OCI-LY3 (cell line): ENCODE results near the gene SERPINI2.
A peak's percentile ranks its signal among the peaks of the same experiment; 100 is the strongest.

ENCODE experiments used
- H2AFZ ChIP-seq: fragments of 200-600, 300-600 bp; shearing (Covaris generic); 2 replicates; pipeline ENCODE4 v1.6.0; 2014; ENCODE audit warnings: antibody characterized with exemption, low read depth, low read length
- H3K27ac ChIP-seq: fragments of 200-600, 300-600 bp; sonication (generic); 2 replicates; pipeline ENCODE4 v1.5.1; 2014; ENCODE audit warnings: mild to moderate bottlenecking, low read length, moderate library complexity, mixed read lengths
- H3K27me3 ChIP-seq: fragments of 200-600, 300-600 bp; sonication (generic); 2 replicates; pipeline ENCODE4 v1.6.1; 2014; ENCODE audit warnings: low read depth, low read length, mixed read lengths
- H3K36me3 ChIP-seq: fragments of 200-600, 300-600 bp; sonication (generic); replicated peaks from 2 replicates; pipeline ENCODE3; 2014; ENCODE audit warnings: low read depth, low read length, mixed read lengths
- H3K4me1 ChIP-seq: fragments of 300-600, 200-600 bp; sonication (generic); 2 replicates; pipeline ENCODE4 v1.6.1; 2014; ENCODE audit warnings: low read length, mixed read lengths
- H3K4me2 ChIP-seq: fragments of 200-600, 300-600 bp; sonication (generic); 2 replicates; pipeline ENCODE4 v1.6.1; 2014; ENCODE audit warnings: low read length, mixed read lengths
- H3K4me3 ChIP-seq: fragments of 300-600, 200-600 bp; sonication (generic); 2 replicates; pipeline ENCODE4 v1.5.1; 2014; ENCODE audit warnings: antibody characterized with exemption, mild to moderate bottlenecking, low read length, moderate library complexity
- H3K79me2 ChIP-seq: fragments of 300-600, 200-600 bp; shearing (Covaris generic); 2 replicates; pipeline ENCODE4 v1.6.1; 2014; ENCODE audit warnings: mild to moderate bottlenecking, low read length, mixed read lengths
- H3K9ac ChIP-seq: fragments of 300-600, 200-600 bp; shearing (Covaris generic); 2 replicates; pipeline ENCODE4 v1.6.0; 2014; ENCODE audit warnings: mild to moderate bottlenecking, low read length, moderate library complexity
- H3K9me3 ChIP-seq: fragments of 200-600, 300-600 bp; shearing (Covaris generic); 2 replicates; pipeline ENCODE4 v1.6.1; 2014; ENCODE audit warnings: low read length, mixed read lengths; ENCODE audit not compliant: insufficient read depth
- H4K20me1 ChIP-seq: fragments of 200-600, 300-600 bp; sonication (generic); 2 replicates; pipeline ENCODE4 v1.6.1; 2016; ENCODE audit warnings: low read length, mixed read lengths; ENCODE audit not compliant: insufficient read depth
- CTCF ChIP-seq: fragments of 200-600, 300-600 bp; sonication (generic); IDR thresholded peaks from 2 replicates; pipeline ENCODE4 v1.5.1; 2014; ENCODE audit warnings: antibody characterized with exemption, low read length, low read depth
- EZH2phosphoT487 ChIP-seq: fragments of 200-600 bp; shearing (Covaris generic); IDR thresholded peaks from 2 replicates; pipeline ENCODE4 v1.6.1; 2018; ENCODE audit warnings: antibody characterized with exemption, mixed run types, low read depth

The SERPINI2 gene

GRCh38 chr3:167451282-167451681 lies 22.6 kb downstream of the SERPINI2 start:
- H3K4me1 ChIP-seq, result peaks cover 8% of the 10 kb centered on the region; the same call in 1 of the 2 replicates
- H3K27ac ChIP-seq, result no peak overlapping the region
- no peaks in the 10 kb centered on the region for H3K9me3 ChIP-seq
- H3K27me3 ChIP-seq, result no peaks in the 10 kb centered on the region
- no peak overlapping the region for H3K4me3 ChIP-seq
- H3K36me3 ChIP-seq, result no peaks in the 10 kb centered on the region
- no peak overlapping the region for H3K9ac ChIP-seq
- no peaks in the 10 kb centered on the region for H3K79me2 ChIP-seq
- TF ChIP-seq CTCF, result no peak
- TF ChIP-seq EZH2phosphoT487, result no peak
- no peak overlapping the region for H2AFZ ChIP-seq
- no peaks in the 10 kb centered on the region for H4K20me1 ChIP-seq
- H3K4me2 ChIP-seq, result no peak overlapping the region

- TF ChIP-seq CTCF (no peak), EZH2phosphoT487 (no peak)
- Histone ChIP-seq H3K4me3 (no peak overlapping the region), H3K9ac (no peak overlapping the region), H3K27ac (no peak overlapping the region), H3K36me3 (no peaks in the 10 kb centered on the region), H3K27me3 (no peaks in the 10 kb centered on the region), H2AFZ (no peak overlapping the region), H3K4me1 (peaks cover 8% of the 10 kb centered on the region; the same call in 1 of the 2 replicates), H3K79me2 (no peaks in the 10 kb centered on the region), H3K9me3 (no peaks in the 10 kb centered on the region), H4K20me1 (no peaks in the 10 kb centered on the region), H3K4me2 (no peak overlapping the region)
Measured at GRCh38 chr3:167450675-167451074, 23.2 kb downstream of the SERPINI2 start.

DNA sequence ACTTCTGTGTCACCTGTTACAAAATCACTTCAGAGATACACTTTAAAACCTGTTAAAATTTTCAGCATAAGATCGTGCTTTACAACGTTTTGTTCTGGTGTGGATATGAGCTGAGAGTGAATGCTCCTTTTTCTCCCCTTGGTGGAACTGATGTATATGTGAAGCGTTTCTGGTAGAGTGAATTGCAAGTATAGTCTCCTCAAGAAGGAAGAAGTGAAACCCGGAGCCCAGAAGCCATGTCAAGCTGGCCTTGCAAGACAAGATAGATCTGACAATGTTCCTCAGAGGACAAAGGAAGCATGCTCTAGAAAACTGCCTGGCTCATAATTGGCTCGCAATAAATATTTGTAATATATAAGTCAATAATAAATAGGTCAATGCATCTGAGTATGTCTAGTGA lies 23.6 kb downstream of the SERPINI2 start:
- Histone ChIP-seq H3K79me2 (no peaks in the 10 kb centered on the region), H3K36me3 (no peaks in the 10 kb centered on the region), H2AFZ (no peak overlapping the region), H3K9ac (no peak overlapping the region), H3K4me3 (no peak overlapping the region), H3K27me3 (no peaks in the 10 kb centered on the region), H4K20me1 (no peaks in the 10 kb centered on the region), H3K4me2 (peak overlapping the region; percentile 32), H3K27ac (no peak overlapping the region), H3K4me1 (peaks cover 8% of the 10 kb centered on the region; the same call in 1 of the 2 replicates), H3K9me3 (no peaks in the 10 kb centered on the region)
- TF ChIP-seq CTCF (no peak), EZH2phosphoT487 (no peak)

- Histone ChIP-seq H3K4me3 (no peak overlapping the region), H3K9me3 (no peaks in the 10 kb centered on the region), H3K9ac (no peak overlapping the region), H4K20me1 (no peaks in the 10 kb centered on the region), H3K27ac (no peak overlapping the region), H3K79me2 (no peaks in the 10 kb centered on the region), H3K4me2 (no peak overlapping the region), H3K27me3 (no peaks in the 10 kb centered on the region), H3K4me1 (peaks cover 7% of the 10 kb centered on the region; the same call in 1 of the 2 replicates), H2AFZ (no peak overlapping the region), H3K36me3 (no peaks in the 10 kb centered on the region)
- no peak for TF ChIP-seq EZH2phosphoT487
- TF ChIP-seq CTCF, result no peak
Measured at GRCh38 chr3:167445491-167445890, 28.4 kb downstream of the SERPINI2 start.
